Measurements from ENCODE around the gene CUX1. TPM values are rescaled to one million over a fixed set of nuclear protein-coding genes. Genes with fewer than 3 reads are reported as not detected.
"Not testable (repeated sequence)": the region's sequence is repeated elsewhere in the genome, so short reads cannot be mapped to it uniquely, and the experiment has no call there.

The CUX1 gene
- polyA plus RNA-seq, 3 donors = 22.4 to 47.5 (median 40.9) TPM

GRCh38 chr7:102327183-102327582 lies 509.8 kb downstream of the CUX1 start:
- 70 to 88% (median 88%) methylated on average over 6 of the region's 6 CpGs for WGBS, 3 donors
- not testable (repeated sequence) for H3K27ac ChIP-seq (ENCODE audit: low read depth, low read length)

- not testable (repeated sequence) for H3K27ac ChIP-seq (ENCODE audit: low read depth, low read length)
- WGBS, 3 donors = 45 to 70% (median 60%) methylated on average over 3 to 4 of the region's 5 CpGs
These were observed 511.4 kb downstream of the CUX1 start for GRCh38 chr7:102328863-102329262.

GRCh38 chr7:102329366-102329765 lies 511.9 kb downstream of the CUX1 start:
- not testable (repeated sequence) for H3K27ac ChIP-seq (ENCODE audit: low read depth, low read length)
- 48 to 84% (median 56%) methylated on average over 7 to 9 of the region's 9 CpGs for WGBS, 3 donors

- WGBS, 3 donors = 79 to 89% (median 86%) methylated on average over 8 of the region's 8 CpGs
- not testable (repeated sequence) for H3K27ac ChIP-seq (ENCODE audit: low read depth, low read length)
These were observed 513.4 kb downstream of the CUX1 start for GRCh38 chr7:102330666-102331460.

Other genes starting within 250 kb of the CUX1 start
- gene MYL10, start 188.3 kb upstream of the CUX1 start, polyA plus RNA-seq = not detected